HPDE6-E6E7 (cell line): ENCODE data around the gene KTI12.
"Not testable (repeated sequence)": the region's sequence is repeated elsewhere in the genome, so short reads cannot be mapped to it uniquely, and the experiment has no call there.

ENCODE experiments used
- DNase-seq: peaks from one replicate; pipeline ENCODE4 v3.0.0; 2011; ENCODE audit warnings: missing footprints; ENCODE audit errors: extremely low spot score

KTI12 gene

DNA sequence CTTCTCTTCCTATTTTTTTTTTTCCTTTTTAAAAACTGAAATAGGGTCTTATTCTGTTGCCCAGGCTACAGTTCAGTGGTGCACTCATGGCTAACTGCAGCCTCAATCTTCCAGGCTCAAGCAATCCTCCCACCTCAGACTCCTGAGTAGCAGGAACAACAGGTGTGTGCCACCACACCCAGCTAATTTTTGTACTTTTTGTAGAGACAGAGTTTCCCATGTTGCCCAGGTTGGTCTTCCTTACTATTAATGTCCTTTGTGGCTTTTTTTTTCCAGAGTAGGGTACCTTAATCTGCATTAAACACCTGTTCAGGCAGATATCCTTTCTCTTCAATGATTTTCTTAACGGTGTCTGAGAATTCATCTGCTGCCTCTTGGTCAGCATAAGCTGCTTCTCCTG is 4.3 kb upstream of the KTI12 start:
- DNase-seq = no peak

DNA sequence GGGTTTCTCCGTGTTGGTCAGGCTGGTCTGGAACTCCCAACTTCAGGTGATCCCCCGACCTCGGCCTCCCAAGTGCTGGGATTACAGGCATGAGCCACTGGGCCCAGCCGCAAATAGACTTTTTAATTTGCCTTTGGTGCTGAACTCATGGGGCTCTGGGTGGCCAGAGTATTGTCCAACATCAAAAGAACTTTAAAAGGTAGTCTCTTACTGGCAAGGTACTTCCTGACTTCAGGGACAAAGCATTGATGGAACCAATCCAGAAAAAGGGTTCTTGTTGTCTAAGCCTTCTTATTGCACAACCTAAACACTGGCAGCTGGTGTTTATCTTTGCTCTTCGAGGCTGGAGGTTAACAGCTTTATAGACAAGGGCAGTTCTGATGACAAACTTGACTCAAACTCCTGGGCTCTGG is 3.8 kb upstream of the KTI12 start:
- DNase-seq = no peak

DNA sequence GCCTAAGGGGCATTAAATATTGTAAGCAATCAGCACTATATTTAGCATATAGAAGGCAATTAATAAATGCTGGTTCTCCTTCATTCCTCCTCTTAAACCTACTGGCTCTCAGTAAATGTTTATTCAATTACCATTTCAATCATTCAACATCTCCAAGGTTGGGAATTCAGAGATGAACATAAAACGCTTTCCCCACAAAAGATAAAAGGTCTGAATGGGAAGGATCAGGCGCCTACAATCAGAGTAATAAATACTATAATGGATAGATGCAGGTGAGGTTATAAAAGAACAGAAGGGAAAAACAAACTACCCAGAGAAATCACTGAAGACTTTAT is 407 bp upstream of the KTI12 start:
- no peak for DNase-seq

DNA sequence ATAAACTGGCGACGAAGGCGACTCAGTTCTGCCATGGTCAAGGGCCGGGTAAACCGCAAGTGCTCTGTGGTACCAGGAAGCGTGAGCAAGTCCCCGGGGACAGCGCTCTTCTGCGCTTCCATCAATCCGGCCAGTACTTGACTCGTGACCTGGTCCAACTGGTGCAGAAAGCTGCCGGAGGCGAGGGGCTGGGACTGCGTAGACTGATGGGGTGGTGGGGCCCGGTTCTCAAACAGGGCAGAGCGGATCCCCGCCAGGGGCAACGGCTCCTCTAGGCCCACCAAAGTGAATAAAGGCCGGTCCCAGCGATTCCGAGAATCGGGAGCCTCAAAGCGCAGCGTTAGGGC is 852 bp downstream of the KTI12 start:
- DNase-seq = peak; percentile 37

DNA sequence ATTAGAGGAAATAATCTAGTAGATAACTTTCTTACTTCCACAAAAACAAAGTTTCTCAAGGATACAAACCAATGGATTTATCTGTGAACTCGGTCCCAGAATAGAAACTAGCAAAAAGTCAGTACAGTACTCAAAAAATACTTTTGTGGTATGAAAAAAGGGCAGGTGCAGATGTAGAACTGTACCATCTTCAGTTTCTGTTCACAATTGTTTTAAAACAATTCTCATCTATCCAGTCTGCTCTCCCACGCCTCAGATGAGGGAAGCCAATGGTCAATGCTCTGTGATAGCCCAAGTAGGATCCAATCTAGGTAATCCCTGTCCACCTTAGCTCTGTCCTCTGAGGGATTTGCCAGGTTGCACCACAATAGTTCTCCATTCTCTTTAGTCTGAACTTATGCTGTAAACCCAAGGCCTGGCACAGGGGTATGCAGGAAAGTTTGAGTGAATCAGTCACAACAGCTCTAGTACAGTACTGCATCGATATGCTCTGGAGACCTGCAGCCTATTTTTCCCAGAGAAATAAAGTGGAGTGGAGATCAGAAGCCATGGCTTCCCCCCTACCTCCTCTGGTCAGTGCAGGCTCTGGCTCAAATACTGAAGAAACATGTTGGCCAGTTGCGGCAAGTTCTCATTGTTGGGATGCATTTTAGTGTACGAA is 1.4 kb downstream of the KTI12 start:
- no peak for DNase-seq

DNA sequence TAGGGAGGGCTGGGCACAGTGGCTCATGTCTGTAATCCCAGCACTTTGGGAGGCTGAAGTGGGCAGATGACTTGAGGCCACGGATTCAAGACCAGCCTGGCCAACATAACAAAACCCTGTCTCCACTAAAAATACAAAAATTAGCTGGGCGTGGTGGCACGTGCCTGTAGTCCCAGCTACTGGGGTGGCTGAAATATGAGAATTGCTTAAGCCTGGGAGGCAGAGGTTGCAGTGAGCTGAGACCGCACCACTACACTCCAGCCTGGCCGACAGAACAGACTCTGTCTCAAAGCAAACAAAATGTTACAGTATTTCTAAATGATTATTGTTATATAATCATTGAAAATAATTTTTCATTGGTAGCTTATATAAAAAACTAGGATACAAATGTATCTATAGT is 4.8 kb downstream of the KTI12 start:
- not testable (repeated sequence) for DNase-seq

DNA sequence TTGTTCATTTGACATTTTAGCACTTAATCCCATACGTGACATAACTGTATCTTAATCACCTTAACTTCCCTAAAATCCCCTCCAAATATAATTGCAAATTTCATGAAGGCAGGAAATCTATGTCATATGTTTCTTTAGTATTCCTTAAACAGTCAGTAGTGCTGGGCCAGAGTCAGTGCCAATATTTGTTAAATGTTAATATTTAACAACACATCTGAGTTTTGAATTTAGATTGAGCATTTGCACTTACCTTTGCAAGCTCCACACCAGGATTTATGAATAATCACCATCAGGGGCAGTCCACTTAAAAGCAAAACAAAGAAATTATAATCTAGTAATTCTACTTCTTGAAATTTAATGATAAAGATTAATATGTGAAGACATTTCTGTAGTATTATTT is 5.3 kb downstream of the KTI12 start:
- no peak for DNase-seq

DNA sequence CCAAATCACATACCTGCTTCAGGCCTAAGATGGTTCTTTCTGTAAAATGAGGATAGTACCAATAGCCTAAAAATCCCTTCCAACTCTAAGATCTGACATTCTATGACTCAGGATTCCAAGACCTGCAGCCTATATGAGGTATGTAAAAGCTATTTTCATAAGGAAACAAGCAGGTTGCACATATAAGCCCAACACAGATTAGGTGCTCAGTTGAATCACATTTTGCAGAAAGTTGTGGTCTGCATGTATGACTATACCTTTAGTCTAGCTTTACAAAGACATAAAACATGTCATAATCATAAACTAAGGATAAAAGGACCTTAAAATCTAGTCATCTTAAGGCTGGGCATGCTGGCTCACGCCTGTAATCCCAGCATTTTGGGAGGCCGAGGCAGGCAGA is 7.3 kb downstream of the KTI12 start:
- DNase-seq = no peak

DNA sequence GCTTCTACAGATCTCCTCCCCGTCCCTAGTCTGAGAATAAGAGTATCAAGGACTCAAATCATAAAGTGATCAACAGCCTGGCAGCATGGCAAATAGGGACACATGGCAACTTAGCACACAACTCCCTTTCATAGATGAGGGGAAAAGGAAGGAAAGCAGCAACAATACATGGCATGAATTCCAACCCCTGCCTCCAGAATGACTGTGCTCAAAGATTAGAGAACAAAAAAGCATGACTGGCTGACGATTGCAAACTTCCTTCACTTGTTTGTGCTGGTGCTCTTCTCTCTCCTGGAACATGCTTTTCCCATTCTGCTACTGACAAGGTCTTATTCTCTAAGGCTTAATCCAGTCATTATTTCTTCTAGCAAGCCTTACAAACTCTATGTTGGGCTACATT is 11.5 kb downstream of the KTI12 start:
- no peak for DNase-seq

DNA sequence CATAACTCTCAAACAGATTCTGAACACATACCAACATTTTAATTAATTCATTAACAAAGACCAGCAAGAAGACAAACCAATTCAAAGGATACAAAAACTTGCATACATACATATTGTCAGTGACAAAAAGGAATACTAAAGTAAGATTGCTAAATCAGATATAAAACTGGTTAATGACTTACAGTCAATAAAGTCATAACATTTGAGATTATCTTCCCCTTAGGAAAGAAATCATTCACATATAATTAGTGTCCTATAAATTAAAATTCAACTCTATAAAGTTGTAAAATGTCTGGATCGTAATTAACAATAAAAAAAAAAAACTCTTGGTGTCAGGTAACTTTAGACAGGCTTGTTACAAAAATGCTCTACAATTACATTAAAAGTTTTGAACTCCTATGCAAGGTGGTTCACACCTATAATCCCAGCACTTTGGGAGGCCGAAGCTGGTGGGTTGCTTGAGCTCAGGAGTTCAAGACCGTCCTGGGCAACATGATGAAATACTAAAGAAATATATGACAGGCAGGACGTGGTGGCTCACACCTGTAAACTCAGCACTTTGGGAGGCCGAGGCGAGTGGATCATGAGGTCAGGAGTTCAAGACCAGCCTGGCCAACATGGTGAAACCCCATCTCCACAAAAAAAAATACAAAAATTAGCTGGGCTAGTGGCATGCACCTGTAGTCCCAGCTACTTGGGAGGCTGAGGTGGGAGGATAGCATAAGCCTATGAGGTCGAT is 25.4 kb downstream of the KTI12 start:
- DNase-seq = no peak

DNA sequence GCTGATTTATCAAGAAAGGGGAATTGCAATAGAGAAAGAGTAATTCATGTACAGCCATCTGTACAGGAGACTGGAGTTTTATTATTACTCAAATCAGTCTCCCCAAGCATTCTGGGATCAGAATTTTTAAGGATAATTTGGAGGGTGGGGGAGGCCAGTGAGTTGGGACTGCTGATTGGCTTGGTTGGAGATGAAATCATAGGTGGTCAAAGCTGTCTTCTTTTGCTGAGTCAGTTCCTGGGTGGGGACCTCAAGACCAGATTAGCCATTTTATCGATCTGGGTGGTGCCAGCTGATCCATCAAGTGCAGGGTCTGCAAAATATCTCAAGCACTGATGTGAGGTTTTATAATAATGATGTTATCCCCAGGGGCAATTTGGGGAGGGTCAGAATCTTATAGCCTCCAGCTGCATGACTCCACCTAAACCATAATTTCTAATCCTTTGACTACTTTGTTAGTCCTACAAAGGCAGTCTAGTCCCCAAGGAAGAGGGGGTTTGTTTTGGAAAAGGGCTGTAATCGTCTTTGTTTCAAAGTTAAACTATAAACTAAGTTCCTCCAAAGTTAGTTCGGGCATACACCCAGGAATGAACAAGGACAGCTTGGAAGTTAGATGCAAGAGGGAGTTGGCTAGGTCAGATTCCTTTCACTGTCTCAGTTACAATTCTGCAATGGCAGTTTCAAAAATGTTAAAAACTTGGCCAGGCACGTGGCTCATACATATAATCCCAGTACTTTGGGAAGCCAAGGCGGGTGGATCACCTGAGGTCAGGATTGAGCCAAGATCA is 26.2 kb downstream of the KTI12 start:
- DNase-seq = no peak

DNA sequence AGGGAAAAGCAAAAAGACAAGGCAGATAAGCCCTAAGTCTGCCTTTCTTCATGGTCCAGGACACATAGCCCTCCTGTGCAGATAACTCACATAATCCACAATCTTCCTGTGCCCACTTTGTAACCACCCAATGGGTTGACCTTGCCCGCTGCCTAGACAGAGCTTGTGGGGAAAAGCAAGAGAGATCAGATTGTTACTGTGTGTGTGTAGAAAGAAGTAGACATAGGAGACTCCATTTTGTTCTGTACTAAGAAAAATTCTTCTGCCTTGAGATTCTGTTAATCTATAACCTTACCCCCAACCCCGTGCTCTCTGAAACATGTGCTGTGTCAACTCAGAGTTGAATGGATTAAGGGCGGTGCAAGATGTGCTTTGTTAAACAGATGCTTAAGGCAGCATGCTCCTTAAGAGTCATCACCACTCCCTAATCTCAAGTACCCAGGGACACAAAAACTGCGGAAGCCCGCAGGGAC is 27.5 kb downstream of the KTI12 start:
- DNase-seq = not testable (repeated sequence)

DNA sequence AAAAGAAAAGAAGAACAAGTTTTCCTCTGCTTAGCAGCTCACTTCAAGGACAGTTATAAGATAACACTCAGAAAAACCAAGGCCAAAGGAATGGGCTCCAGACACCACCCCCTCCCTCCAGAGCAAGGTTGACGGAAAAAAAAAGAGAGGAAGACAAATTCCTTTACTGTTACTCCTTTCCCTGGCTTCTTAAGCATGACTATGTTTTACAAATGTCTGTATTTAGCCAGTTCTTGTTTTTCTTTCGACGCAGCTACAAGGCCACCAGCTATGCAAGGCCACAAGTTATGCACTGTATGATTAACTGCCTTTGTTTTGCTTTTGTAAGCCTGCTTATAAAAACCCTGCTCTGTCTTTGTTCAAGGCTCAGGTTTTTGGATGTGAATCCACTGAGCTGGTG is 28.1 kb downstream of the KTI12 start:
- not testable (repeated sequence) for DNase-seq

DNA sequence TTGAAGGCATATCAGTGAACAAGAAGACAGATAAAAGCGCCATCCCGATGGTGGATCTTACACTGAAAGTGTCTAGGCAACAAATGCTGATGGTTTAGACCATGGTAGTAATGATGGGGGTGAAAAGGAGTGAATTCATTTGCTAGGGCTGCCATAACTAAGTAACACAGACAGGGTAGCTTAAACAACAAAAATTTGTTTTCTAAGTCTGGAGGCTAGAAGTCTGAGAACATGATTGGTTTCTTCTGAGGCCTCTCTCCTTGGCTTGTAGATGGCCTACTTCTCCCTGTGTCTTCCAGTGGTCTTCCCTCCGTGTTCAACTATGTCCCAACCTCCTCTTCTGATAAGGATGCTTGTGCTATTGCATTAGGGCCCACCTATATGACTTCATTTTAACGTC is 29.7 kb downstream of the KTI12 start:
- no peak for DNase-seq

DNA sequence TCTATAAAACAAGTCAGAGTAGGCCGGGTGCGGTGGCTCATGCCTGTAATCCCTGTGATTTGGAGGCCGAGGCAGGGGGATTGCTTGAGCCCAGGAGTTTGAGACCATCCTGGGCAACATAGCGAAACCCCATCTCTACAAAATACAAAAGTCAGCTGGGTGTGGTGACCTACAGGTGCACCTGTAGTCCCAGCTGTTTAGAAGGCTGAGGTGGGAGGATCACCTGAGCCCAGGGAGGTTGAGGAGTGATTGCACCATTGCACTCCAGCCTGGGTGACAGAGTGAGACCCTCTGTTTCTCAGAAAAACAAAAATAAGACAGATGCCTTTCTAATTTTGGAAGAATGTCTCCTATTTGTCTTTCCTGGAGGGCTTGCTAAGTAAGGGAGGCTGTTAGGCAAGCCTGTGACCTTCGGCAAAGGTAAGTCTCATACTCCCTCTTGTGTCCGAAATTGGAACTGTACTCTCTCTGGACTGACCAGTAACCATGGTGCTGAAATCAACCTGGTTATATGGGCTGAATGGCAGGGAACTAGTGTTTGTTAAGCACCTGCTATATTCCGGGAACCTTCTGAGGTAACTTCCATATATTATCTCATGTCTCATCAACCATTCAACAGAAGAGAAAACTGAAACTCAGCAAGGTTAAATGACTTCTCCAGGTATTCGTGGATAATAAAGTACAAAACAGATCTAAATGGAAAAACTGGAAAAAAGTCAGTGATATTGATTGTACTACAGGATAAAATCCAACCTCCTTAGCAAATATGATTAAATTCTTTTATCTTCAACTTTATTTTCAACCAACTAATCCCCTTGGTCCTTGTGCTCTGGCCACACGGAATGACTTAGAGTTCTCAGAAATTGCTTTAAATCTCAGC is 31.3 kb downstream of the KTI12 start:
- peak; percentile 87 for DNase-seq

DNA sequence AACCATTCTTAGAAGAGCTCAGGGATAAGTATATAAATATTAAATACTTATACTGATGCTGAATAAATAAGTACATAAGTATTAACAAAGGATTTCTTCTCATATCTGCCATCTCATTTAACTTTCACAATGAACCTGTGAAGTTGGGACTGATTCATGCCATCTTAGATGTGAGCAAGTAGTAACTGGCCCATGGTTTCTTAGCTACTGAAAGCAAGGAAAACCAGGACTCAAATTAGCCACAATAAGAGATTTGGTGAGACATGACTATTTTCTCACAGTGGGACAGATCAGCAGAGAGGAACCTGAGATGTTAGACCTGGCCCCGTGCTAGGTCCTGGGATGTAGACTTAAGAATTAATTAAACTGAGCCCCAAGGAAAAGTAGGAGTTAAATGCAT is 34.9 kb downstream of the KTI12 start:
- peak; percentile 22 for DNase-seq

DNA sequence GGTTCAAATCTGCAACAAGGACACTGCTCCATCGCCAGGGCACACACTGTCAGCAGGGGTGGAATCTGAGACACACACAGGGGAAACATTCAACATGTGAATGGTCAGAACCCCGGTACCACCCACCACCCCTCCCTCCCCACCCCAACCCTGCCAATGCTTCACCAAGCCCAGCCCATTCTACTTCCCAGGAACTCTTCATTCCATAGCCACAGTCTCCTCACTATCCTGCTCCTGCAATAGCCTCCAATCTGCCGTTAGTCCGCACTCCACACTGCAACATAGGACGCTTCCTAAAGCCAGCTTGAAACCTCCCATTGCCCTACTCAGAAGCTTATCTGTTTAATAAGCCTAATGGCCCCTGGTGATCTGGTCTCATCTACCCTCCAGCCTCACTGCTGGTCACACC is 35.6 kb downstream of the KTI12 start:
- no peak for DNase-seq

DNA sequence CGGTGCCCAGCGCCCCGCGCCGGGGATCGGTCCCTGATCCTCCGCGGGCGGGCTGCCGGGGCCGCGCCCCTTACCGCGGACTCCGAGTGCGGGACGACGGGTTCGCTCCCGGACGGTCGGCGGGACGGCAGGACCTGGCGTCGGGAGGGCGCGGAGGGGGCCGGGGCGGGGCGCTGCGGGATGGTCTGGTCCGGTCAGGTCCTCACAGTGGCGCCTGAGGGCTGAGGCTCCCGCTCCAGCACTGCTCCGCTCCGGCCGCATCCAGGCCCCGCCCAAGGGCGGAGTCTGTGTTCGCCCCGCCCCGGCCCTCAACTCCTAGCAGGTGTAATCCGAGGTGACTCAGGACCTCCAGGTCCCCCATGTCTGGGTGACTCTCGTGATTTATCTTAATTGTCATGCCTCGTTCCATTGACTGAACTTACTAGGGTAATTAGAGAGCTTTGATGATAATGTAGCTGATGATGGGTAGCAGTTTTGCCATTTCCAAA is 43.1 kb downstream of the KTI12 start, which contains the start of gene RAB3B:
RAB3B (minus strand) TSS at position 223 of the 488 bp plus-strand sequence. CDS start 13,583 bp downstream, outside the sequence.
- DNase-seq = peak; percentile 78

DNA sequence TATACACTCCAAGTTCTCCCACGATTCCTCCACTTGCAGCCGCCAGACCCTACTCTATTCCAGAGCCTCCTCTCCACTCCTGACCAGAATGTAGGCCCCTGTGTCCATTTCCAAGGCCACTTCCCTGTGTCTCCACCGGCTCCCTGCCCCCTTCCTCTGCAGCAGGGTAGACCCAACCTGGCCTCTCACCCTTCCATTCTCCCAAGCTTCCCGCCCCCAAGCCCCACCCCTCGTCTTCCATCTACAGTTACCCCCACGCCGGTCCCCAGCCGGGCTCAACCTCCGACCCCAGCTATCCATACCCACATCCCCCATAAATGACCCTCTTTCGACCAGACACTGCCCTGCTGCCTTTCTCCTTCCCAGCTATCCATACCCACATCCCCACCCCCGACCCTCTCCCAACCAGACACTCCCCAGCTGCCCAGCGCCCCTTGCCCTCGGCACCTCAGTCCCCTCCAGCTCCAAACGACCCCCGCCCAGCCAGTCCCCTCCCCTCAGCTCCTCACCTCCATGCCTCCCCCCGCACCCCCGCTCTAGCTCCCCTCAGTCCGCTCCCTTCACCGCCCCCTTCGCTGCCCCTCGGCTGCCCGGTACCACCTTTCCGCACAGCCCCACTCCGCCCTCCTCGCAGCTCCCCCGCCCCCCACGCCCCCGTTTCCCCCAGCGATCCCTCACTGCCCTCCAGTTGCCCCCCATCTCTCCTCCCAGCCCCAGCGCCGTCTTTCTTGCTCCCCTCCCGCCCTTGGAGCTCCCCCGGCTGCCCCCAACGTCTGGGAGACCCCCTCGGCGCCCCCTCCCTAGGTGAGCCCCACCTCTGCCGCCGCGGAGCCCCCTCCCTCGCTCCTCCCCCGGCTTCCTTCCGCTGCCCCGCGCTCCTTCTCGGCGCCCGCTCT is 43.8 kb downstream of the KTI12 start:
- no peak for DNase-seq

DNA sequence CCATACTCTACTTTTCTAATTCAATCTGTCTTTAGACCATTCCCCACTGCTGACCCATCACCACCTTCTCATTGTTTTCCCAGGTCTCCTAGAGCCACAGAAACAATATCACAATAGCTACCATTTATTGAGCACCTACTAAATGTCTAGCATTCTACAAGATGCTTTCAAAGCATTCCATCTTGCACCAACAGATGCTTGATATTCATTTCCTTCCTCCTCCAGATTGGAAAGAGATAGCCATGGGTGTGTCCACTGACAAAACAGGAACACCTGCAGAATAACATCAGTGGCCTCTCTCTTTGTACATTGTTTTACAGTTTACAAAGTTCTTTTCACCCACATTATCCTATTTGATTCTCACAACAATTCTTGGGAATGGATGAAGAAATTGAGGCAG is 45.4 kb downstream of the KTI12 start:
- no peak for DNase-seq

DNA sequence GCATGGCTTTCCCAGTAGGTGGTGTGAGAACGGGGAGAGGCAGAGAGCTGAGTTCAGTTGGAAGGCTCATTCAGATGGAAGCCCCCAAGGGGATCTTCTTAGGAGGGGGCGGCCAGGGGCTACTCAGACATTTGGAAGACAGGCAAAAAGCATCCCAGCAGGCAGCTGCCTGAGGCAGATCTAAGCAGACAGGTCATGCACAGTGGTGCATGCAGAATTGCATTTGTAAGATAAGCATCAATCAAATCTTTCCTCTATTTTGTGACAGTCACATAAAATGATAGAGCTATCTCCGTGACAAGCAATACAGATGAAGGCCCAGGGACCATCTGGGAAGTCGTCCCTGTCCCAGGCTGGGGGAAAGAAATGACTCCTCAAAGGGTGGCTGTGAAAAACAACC is 46.9 kb downstream of the KTI12 start:
- DNase-seq = no peak
